Sigmoid colon (tissue), 4 donors: ENCODE measurements around the gene SMIM35.

ENCODE experiments used
- EP300 ChIP-seq, 4 donors: sonication (generic); formaldehyde crosslinking; IDR thresholded peaks; one replicate each; pipeline ENCODE4 v1.6.1; 2017; ENCODE audit warnings: antibody characterized with exemption in 4 of 4
- POLR2AphosphoS5 ChIP-seq, 4 donors: sonication (generic); formaldehyde crosslinking; IDR thresholded peaks; one replicate each; pipeline ENCODE4 v1.6.1; 2017; ENCODE audit warnings: antibody characterized with exemption in 4 of 4
- TF ChIP-seq, protein P1 (sequence below), 4 experiments: fragments of 450-650 bp in 3 of 4; fragments of 200-600 bp in 1 of 4; IDR thresholded peaks; one replicate each; pipeline ENCODE4 v1.5.1; 2016 to 2019; ENCODE audit warnings: antibody characterized with exemption in 4 of 4, mild to moderate bottlenecking in 3 of 4, moderate library complexity in 2 of 4

DNA sequence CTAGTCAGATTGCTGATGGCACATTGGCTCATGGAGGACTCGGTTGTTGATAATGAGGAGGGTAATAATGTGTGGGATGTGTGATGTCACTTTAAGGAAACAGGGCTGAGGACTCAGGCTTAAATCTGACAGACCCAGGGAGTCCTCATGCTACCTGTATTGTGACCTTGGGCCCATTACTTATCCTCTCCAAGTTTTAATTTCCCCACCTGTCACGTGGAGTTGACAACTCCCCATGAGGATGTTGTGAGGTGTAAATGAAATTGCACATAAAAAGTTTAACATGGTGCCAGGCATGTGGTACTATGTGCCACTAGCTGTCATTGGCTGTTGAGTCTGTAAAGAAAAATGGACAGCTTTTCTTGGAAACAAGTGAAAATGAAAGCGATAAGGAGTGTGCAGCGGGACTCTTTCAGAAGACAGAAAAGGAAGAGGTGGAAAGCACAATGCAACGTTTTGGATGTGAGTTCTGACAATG lies 85.2 kb downstream of the SMIM35 start:
- TF ChIP-seq, protein P1, sequence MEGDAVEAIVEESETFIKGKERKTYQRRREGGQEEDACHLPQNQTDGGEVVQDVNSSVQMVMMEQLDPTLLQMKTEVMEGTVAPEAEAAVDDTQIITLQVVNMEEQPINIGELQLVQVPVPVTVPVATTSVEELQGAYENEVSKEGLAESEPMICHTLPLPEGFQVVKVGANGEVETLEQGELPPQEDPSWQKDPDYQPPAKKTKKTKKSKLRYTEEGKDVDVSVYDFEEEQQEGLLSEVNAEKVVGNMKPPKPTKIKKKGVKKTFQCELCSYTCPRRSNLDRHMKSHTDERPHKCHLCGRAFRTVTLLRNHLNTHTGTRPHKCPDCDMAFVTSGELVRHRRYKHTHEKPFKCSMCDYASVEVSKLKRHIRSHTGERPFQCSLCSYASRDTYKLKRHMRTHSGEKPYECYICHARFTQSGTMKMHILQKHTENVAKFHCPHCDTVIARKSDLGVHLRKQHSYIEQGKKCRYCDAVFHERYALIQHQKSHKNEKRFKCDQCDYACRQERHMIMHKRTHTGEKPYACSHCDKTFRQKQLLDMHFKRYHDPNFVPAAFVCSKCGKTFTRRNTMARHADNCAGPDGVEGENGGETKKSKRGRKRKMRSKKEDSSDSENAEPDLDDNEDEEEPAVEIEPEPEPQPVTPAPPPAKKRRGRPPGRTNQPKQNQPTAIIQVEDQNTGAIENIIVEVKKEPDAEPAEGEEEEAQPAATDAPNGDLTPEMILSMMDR (IDR thresholded peaks at IDR 0.05) = no peak
- TF ChIP-seq POLR2AphosphoS5 (IDR thresholded peaks at IDR 0.05) (no peak), EP300 (IDR thresholded peaks at IDR 0.05) (no peak)
